GM19372 (cell line): ENCODE data around the gene TTC34.

Experiments used
- ATAC-seq: cut with Tn5 transposase; IDR thresholded peaks from one replicate; pipeline ENCODE4 v1.9.1; 2021; ENCODE audit warnings: mild to moderate bottlenecking, low read depth, moderate library complexity; ENCODE audit not compliant: unreplicated experiment

TTC34 gene

GRCh38 chr1:2609319-2610035 is 192.0 kb downstream of the TTC34 start:
- no peak for ATAC-seq

GRCh38 chr1:2607641-2608091 is 193.8 kb downstream of the TTC34 start:
- no peak for ATAC-seq

GRCh38 chr1:2606881-2607621 is 194.4 kb downstream of the TTC34 start:
- no peak for ATAC-seq

GRCh38 chr1:2606396-2606880 is 195.1 kb downstream of the TTC34 start:
- ATAC-seq, result no peak

GRCh38 chr1:2605509-2606395 is 195.7 kb downstream of the TTC34 start:
- no peak for ATAC-seq

GRCh38 chr1:2604844-2605508 is 196.5 kb downstream of the TTC34 start:
- no peak for ATAC-seq

GRCh38 chr1:2604156-2604843 is 197.2 kb downstream of the TTC34 start:
- no peak for ATAC-seq

- ATAC-seq, result no peak
These were observed 197.9 kb downstream of the TTC34 start for GRCh38 chr1:2603521-2604155.

- ATAC-seq, result no peak
These were observed 198.5 kb downstream of the TTC34 start for GRCh38 chr1:2602866-2603520.

GRCh38 chr1:2602311-2602835 is 199.1 kb downstream of the TTC34 start:
- ATAC-seq, result no peak

- no peak for ATAC-seq
These were observed 199.7 kb downstream of the TTC34 start for GRCh38 chr1:2601721-2602303.

- ATAC-seq, result no peak
These were observed 203.1 kb downstream of the TTC34 start for GRCh38 chr1:2598329-2598931.

- no peak for ATAC-seq
These were observed 203.8 kb downstream of the TTC34 start for GRCh38 chr1:2597441-2598328.

GRCh38 chr1:2596530-2597333 is 204.8 kb downstream of the TTC34 start:
- ATAC-seq, result no peak

- no peak for ATAC-seq
These were observed 205.5 kb downstream of the TTC34 start for GRCh38 chr1:2595812-2596529.
